RWPE2 (cell line): ENCODE measurements around the gene SEMA3G.

Source experiments
- ATAC-seq: fragments of 200-7000 bp; cut with Tn5 transposase; 3 replicates; pipeline ENCODE4 v1.9.1; 2021; ENCODE audit warnings: low read depth
- DNase-seq: peaks from one replicate; pipeline ENCODE4 v3.0.0-alpha.2; 2020; ENCODE audit warnings: low spot score
- H3K27ac ChIP-seq: fragments of 450-650 bp; 2 replicates; pipeline ENCODE4 v1.5.1; 2017; ENCODE audit warnings: mild to moderate bottlenecking; ENCODE audit not compliant: poor library complexity, severe bottlenecking
- H3K27me3 ChIP-seq: fragments of 250-450 bp; sonication (Bioruptor Pico); 2 replicates; pipeline ENCODE4 v1.5.1; 2021; ENCODE audit warnings: mild to moderate bottlenecking, moderate library complexity; ENCODE audit not compliant: insufficient read depth, poor library complexity, severe bottlenecking
- H3K36me3 ChIP-seq: fragments of 250-450 bp; sonication (Bioruptor Pico); 2 replicates; pipeline ENCODE4 v1.5.1; 2020; ENCODE audit warnings: low read depth, mild to moderate bottlenecking, moderate library complexity
- H3K4me1 ChIP-seq: fragments of 250-450 bp; sonication (Bioruptor Pico); 2 replicates; pipeline ENCODE4 v1.5.1; 2021; ENCODE audit warnings: mild to moderate bottlenecking, moderate library complexity; ENCODE audit not compliant: insufficient read depth, poor library complexity, severe bottlenecking
- H3K4me3 ChIP-seq: fragments of 250-450 bp; sonication (Bioruptor Pico); 2 replicates; pipeline ENCODE4 v1.5.1; 2021; ENCODE audit warnings: mild to moderate bottlenecking, moderate library complexity; ENCODE audit not compliant: severe bottlenecking
- H3K9me3 ChIP-seq: fragments of 250-450 bp; sonication (Bioruptor Pico); 2 replicates; pipeline ENCODE4 v1.5.1; 2021; ENCODE audit warnings: mild to moderate bottlenecking, moderate library complexity; ENCODE audit not compliant: severe bottlenecking
- CTCF ChIP-seq: fragments of 450-650 bp; IDR thresholded peaks from one replicate; pipeline ENCODE4 v1.5.1; 2017; ENCODE audit warnings: mild to moderate bottlenecking, moderate library complexity; ENCODE audit not compliant: poor library complexity, severe bottlenecking

SEMA3G gene

DNA sequence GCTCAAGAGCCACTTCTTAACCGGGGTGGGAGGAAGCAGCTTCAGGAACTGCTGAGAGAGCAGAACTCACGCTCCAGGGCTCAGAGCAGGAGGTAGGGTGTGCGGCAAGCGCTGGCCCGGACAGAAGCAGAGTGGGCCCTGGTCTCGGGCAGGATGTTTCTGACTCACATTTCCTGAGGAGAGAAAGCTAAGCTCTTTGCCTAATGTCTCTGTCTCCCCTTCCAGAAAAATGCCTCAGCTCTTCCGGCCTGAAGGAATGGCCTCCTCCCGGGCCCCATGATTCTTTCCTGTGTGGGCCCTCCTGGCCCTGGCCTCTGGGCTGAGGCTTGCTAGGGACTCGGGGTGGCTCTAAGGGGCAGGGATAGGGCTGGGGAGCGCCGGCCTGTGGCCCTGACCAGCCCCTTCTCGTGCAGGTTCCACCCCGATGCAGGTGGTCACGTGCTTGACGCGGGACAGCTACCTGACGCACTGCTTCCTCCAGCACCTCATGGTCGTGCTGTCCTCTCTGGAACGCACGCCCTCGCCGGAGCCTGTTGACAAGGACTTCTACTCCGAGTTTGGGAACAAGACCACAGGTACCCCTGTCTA lies 46.1 kb upstream of the SEMA3G start:
- ATAC-seq (no peak), DNase-seq (no peak)
- Histone ChIP-seq H3K9me3 (no peaks in the 10 kb centered on the region), H3K36me3 (peaks cover 35% of the 10 kb centered on the region), H3K27ac (no peak overlapping the region), H3K4me3 (no peak overlapping the region), H3K4me1 (no peaks in the 10 kb centered on the region), H3K27me3 (no peaks in the 10 kb centered on the region)
- no peak for TF ChIP-seq CTCF

- TF ChIP-seq CTCF = no peak
- ATAC-seq = no peak
- no peaks in the 10 kb centered on the region for H3K9me3 ChIP-seq
- no peak overlapping the region for H3K4me3 ChIP-seq
- H3K4me1 ChIP-seq = no peaks in the 10 kb centered on the region
- H3K27me3 ChIP-seq = no peaks in the 10 kb centered on the region
- H3K27ac ChIP-seq = no peak overlapping the region
- H3K36me3 ChIP-seq = peaks cover 42% of the 10 kb centered on the region
- no peak for DNase-seq
Measured at GRCh38 chr3:52490035-52490938, 45.4 kb upstream of the SEMA3G start.

DNA sequence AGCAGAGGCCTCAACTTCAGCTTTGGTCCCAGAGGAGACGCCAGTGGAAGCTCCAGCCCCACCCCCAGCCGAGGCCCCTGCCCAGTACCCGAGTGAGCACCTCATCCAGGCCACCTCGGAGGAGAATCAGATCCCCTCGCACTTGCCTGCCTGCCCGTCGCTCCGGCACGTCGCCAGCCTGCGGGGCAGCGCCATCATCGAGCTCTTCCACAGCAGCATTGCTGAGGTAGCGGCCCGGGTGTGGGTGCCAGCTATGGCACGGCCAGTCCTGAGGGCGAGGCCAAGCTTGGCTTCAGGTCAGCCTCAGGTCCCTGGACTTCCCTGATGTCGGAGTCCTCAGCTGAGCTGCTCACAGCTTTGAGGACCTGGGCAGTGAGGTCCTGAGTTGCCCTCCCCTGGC lies 44.5 kb upstream of the SEMA3G start:
- H3K4me3 ChIP-seq = no peak overlapping the region
- ATAC-seq (no peak), DNase-seq (no peak)
- peaks cover 44% of the 10 kb centered on the region for H3K36me3 ChIP-seq
- no peaks in the 10 kb centered on the region for H3K4me1 ChIP-seq
- H3K27me3 ChIP-seq = no peaks in the 10 kb centered on the region
- H3K27ac ChIP-seq = no peak overlapping the region
- TF ChIP-seq CTCF = no peak
- H3K9me3 ChIP-seq = no peaks in the 10 kb centered on the region

- H3K27ac ChIP-seq = no peak overlapping the region
- H3K4me3 ChIP-seq = no peak overlapping the region
- no peaks in the 10 kb centered on the region for H3K9me3 ChIP-seq
- H3K4me1 ChIP-seq = peaks cover 4% of the 10 kb centered on the region
- DNase-seq (no peak), ATAC-seq (no peak)
- peaks cover 44% of the 10 kb centered on the region for H3K36me3 ChIP-seq
- no peaks in the 10 kb centered on the region for H3K27me3 ChIP-seq
- TF ChIP-seq CTCF = no peak
Measured at GRCh38 chr3:52488746-52489145, 43.8 kb upstream of the SEMA3G start.
